GM12801 (cell line): Measurements from ENCODE around the gene IGF1R.

Experiments used
- TF ChIP-seq, protein P1 (sequence below): IDR thresholded peaks from one replicate; pipeline ENCODE4 v1.5.1; 2011; ENCODE audit warnings: control low read depth; ENCODE audit not compliant: insufficient read length; ENCODE audit errors: extremely low read depth

IGF1R gene

DNA sequence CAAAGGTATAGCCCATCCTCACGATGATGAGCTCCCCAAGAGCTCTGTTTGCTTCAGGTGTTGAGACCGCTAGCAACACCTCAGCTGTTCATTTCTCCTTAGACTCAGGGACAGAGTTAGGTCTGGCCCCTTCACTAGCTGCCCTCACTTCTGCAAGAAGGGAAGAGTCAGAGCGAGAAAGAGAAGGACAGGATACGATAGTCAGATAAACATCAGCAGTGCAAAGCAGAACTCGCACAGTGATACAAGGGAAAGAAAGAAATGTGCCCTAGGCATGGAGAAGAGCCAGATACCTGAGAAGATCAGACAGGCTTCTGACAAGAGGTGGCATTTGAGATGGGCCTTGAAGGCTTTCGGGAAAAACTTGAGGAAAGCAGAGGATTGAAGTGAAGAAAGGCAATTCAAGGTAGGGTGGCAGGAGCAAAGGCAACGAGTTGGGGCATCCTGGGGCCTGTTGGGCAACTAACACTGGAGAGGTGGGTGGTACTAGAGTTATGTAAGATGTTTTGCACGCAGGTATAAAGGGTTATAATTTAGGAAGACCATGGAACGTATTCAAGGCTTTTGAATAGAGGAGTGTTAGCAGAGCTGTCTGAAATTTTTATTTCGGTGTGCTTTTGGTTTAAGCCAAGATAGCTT is 253.2 kb downstream of the IGF1R start:
- TF ChIP-seq, protein P1, sequence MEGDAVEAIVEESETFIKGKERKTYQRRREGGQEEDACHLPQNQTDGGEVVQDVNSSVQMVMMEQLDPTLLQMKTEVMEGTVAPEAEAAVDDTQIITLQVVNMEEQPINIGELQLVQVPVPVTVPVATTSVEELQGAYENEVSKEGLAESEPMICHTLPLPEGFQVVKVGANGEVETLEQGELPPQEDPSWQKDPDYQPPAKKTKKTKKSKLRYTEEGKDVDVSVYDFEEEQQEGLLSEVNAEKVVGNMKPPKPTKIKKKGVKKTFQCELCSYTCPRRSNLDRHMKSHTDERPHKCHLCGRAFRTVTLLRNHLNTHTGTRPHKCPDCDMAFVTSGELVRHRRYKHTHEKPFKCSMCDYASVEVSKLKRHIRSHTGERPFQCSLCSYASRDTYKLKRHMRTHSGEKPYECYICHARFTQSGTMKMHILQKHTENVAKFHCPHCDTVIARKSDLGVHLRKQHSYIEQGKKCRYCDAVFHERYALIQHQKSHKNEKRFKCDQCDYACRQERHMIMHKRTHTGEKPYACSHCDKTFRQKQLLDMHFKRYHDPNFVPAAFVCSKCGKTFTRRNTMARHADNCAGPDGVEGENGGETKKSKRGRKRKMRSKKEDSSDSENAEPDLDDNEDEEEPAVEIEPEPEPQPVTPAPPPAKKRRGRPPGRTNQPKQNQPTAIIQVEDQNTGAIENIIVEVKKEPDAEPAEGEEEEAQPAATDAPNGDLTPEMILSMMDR = no peak

DNA sequence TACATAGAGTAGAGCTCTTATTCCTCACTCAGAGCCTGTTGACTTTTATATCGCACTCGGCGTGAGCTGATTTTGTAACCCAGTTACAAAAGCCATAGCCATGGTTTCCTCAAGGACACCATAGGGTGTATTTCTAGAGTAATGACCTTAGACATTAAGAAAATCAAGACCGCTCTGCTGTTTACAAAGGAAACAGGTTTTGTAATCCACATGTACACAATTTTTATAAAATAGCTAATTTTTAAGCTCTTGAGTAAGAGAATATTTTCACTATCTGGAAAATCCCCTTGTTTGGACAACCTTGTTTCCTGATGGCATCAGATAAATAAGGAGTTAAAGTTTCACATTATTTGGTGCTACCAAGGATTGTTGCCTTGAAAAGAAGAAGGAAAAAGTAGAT is 254.6 kb downstream of the IGF1R start:
- TF ChIP-seq, protein P1 = no peak

DNA sequence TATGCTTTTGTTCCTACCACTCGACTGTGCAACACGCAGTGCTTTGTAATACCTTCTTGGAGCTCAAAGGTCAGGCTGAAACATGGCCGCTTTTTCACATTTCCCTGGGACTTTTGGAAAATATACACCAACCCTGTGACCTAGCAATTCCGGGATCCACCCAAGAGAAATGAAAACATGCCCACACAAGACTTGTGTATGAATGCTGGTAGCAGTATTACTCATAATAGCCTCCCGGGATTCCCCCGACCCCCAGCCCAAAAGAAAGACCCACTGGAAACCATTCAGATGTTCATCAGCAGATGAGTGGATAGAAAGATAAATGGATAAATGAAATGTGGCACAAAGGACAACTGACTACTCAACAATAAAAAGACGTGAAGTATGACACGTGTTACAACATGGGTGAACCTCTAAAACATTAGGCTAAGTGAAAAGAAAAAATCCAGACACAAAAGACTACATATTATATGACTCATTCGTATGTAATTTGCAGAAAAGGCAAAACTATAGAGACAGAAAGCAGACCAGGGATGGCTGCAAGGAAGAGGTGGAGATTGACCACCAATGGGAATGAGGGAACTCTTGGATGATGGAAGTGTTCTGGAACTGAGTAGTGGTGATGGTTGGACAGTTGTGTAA is 255.2 kb downstream of the IGF1R start:
- TF ChIP-seq, protein P1 = no peak

DNA sequence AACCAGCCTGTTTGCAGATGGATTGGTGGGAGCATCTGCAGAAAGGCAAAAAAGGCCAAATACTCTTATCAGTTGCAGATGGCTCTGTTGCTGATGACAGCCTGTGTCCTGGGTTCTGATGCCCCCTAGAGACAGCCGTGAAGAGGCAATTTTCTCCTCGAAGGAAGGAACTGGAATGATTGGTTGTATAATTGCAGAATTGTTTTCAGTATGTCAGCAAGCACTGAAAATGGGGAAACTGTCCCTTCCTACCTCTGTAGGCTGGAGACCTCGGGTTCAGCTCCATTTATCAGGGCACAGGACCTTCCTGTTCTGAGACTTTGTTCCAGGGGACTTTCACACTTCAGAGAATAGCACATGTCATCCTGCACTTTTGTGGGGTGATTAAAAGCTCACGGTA is 256.2 kb downstream of the IGF1R start:
- TF ChIP-seq, protein P1 = no peak

DNA sequence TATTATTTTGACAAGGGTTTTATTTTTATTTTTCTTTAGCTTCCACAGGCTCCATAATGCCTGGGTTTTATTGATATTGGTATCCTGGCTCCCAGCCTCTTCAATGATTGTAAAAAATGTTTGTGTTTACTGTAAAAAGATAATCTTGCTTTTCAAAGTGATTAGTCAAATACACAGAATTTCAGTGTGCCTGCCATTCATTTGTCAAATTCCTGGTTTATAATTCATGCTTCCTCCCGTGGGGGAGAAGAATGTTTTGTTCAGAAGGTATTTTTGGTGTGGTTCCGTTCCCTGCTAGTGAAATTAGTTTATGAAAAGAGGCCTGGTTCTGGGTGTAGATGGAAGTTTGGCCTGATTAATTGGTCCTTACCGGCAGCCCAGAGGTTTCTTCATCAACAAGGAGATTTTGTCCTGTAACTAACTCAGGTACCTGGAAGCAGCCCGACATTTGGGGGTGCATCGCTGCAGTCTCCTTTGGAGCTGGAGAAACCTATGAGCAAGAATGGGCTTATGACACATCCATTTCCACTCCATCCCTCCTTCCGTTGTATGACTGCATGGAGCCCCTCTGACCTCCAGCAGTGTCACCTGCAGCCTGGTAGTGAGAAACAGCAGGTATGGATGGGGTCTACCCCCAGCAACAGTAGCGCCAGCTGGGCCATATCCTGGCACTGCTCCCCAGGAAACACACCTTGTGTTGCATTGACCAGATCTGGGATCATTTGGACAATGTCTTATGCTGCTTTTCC is 257.8 kb downstream of the IGF1R start:
- TF ChIP-seq, protein P1 = no peak

DNA sequence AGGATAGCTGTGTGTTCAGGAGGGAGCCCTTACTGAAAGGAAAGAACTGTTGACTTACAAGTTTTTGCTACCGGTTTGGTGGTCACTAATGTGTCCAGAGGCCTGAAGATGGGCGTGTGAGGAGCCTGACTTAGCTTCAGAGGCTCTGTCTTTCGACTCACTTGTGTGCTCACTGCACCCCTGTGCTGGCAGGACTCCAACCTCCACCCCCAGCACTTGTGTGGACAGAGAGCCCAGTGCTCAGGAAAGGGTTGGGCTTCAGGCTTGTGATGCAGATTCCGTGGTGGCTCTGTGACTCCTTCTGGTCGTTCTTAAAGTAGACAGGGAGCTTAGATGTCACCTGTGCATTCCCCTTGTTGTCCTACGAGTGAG is 258.4 kb downstream of the IGF1R start:
- TF ChIP-seq, protein P1 = no peak

DNA sequence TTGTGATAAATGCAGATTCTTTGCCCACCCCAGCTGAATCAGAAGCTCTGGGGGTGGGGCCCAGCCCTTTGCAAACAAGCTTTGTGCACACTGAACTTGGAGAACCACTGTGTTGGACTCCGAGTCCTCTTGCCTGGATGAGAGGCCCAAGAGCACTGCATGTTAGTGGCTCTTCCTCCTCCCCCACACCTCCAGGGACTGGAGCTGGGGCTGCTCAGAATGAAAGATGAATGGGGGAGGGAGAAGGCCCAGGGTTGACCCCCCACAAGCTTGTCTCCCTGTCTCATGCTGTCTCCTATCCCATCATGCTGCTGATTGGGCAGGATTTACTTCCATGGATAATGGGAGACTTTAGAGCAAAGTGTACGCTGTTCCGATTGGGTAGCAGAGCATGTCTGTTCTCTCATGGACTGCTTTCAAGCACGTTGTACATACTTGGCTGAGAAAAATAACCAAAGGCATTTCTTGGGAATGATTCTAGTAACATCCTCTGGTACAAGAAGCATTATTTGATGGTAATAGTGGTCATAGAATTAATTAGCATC is 259.7 kb downstream of the IGF1R start:
- TF ChIP-seq, protein P1 = no peak
